ENCODE data around the gene ZNF423. TPM values are rescaled to one million over a fixed set of nuclear protein-coding genes. Genes with fewer than 3 reads are reported as not detected.

ZNF423 gene
- total RNA-seq, 1 donor from 2014 or later: not detected

DNA sequence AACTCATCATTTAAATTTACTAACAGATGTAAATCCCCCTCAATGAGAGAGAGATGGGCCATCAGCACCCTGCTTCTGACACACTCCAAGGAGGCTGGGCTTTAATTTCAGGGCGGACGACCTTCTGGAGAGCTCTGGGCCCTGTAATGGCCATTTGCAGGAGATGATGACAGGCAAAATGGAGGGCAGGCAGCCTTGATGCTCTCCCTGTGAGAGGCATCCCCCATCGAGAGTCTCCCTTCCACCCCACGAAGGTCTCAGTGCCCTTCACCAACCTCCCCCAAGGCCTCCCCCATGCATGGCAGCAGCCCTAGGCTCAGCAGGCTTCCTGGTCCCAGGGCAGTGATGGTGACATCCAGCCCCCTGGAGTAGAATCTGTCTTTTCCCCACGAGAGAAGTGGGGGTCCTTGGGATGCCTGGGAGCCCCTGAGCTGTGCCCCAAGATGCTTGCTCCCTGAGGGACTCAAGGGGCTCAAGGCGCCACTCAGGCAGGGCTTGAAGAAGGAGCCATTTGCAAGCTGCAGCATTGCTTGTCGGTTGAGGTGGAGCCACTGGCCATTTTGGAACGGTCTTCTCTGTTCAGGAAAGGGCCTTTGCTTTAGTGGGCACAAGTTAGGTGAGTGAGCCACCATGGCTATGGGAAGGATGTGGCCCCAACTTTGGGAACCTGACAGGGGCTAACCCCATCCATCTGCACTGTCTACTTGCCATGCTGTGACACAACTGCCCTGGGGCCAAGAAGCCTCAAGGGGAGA, 399.7 kb downstream of the ZNF423 start:
- ATAC-seq (ENCODE audit: low read depth) (no peak), DNase-seq (no peak)
- H3K4me3 Mint-ChIP-seq: no peak overlapping the region
- H3K27me3 Mint-ChIP-seq: peaks cover 13% of the 10 kb centered on the region
- H3K27ac Mint-ChIP-seq: no peak overlapping the region
- H3K9me3 Mint-ChIP-seq: no peaks in the 10 kb centered on the region
- intact Hi-C loops (cut with micrococcal nuclease): no loop called here
- H3K36me3 Mint-ChIP-seq (ENCODE audit: low read depth): no peaks in the 10 kb centered on the region
- no peak for TF ChIP-seq CTCF (IDR thresholded peaks at IDR 0.05)
- H3K4me1 Mint-ChIP-seq: no peaks in the 10 kb centered on the region
- ChIA-PET POLR2A (no interaction called here), CTCF (interaction anchor here (0.7 to 1.6 kb wide), 2 partner anchors 48 to 136 kb away, joined by 3 read pairs; no protein-coding TSS in a partner anchor)

GRCh38 chr16:49455181-49455990, 400.5 kb downstream of the ZNF423 start:
- CTCF ChIA-PET: interaction anchor here (0.7 to 1.6 kb wide), 2 partner anchors 47 to 137 kb away, joined by 3 read pairs; no protein-coding TSS in a partner anchor
- POLR2A ChIA-PET: no interaction called here

DNA sequence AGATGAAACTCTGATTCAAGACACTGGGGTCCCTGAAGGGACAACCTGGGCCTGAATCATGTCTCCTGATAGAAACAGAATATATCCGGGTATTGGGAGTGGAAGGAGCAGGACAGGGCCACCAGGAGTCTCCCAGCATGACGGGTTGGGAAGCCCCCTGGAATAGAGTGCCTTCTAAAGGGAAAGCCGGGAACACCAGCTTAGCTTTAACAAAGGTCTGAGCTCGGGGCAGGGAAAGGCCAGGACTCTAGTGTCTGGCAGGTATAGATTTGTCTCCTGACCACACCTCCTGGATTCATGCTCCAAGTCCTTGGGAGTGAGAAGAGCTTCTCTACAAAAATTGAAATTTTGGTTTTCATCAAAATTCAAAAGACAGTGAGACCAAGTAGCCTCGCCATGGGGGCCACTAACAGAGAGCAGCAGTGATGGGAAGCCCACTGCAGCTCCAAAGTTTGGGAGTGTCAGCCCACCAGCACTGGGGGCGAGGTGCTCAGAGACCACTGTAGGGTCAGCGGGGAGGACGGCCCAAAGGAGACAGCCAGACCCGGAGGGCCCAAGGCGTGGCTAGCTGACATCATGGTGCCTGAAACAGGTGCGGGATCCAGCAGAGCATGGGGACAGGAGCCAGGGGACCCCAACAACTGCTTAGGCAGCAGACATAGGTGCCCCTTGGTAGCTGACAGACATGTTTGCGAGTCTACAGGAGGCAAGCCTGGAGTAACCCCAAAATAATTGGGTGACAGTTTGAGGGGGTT, 401.3 kb downstream of the ZNF423 start:
- intact Hi-C loops (cut with micrococcal nuclease): no loop called here
- H3K27ac Mint-ChIP-seq: no peak overlapping the region
- POLR2A ChIA-PET: no interaction called here
- H3K4me3 Mint-ChIP-seq: no peak overlapping the region
- peaks cover 13% of the 10 kb centered on the region for H3K27me3 Mint-ChIP-seq
- H3K4me1 Mint-ChIP-seq: no peaks in the 10 kb centered on the region
- DNase-seq (no peak), ATAC-seq (ENCODE audit: low read depth) (no peak)
- no peaks in the 10 kb centered on the region for H3K36me3 Mint-ChIP-seq (ENCODE audit: low read depth)
- CTCF ChIA-PET: interaction anchor here (1.6 kb wide), 1 partner anchor 46 kb away, joined by 3 read pairs; no protein-coding TSS in a partner anchor
- H3K9me3 Mint-ChIP-seq: no peaks in the 10 kb centered on the region
- TF ChIP-seq CTCF (IDR thresholded peaks at IDR 0.05): no peak

More at GRCh38 chr16:49455181-49455990, 400.5 kb downstream of the ZNF423 start:
- intact Hi-C loops (cut with micrococcal nuclease): no loop called here
- H3K27ac Mint-ChIP-seq: no peak overlapping the region
- H3K9me3 Mint-ChIP-seq: no peaks in the 10 kb centered on the region
- TF ChIP-seq CTCF (IDR thresholded peaks at IDR 0.05): no peak
- H3K36me3 Mint-ChIP-seq (ENCODE audit: low read depth): no peaks in the 10 kb centered on the region
- DNase-seq: no peak
- no peak overlapping the region for H3K4me3 Mint-ChIP-seq
- H3K27me3 Mint-ChIP-seq: peaks cover 13% of the 10 kb centered on the region
- no peaks in the 10 kb centered on the region for H3K4me1 Mint-ChIP-seq
- ATAC-seq (ENCODE audit: low read depth): no peak

- TF ChIP-seq CTCF (IDR thresholded peaks at IDR 0.05): no peak
- ChIA-PET POLR2A (no interaction called here), CTCF (no interaction called here)
- Mint-ChIP-seq H3K27ac (no peak overlapping the region), H3K9me3 (no peaks in the 10 kb centered on the region), H3K4me3 (no peak overlapping the region), H3K27me3 (peaks cover 13% of the 10 kb centered on the region), H3K4me1 (no peaks in the 10 kb centered on the region), H3K36me3 (ENCODE audit: low read depth) (no peaks in the 10 kb centered on the region)
- intact Hi-C loops (cut with micrococcal nuclease): no loop called here
- ATAC-seq (ENCODE audit: low read depth) (no peak), DNase-seq (no peak)
These were observed 401.9 kb downstream of the ZNF423 start for GRCh38 chr16:49453983-49454382.

Data from activated B cell treated with CpG ODN at 0.5 μM for 24 hours (primary cell).